NT2/D1 (cell line): ENCODE results near the gene PDGFRA.

Experiments used
- SUZ12 ChIP-seq: IDR thresholded peaks from 2 replicates; pipeline ENCODE4 v1.6.1; 2011; ENCODE audit not compliant: insufficient read length, insufficient read depth; ENCODE audit errors: extremely low read depth
- ZNF274 ChIP-seq: IDR thresholded peaks from 2 replicates; pipeline ENCODE4 v1.6.1; 2011; ENCODE audit warnings: mild to moderate bottlenecking, low read depth, low read length

GRCh38 chr4:54330896-54331295 lies 101.8 kb downstream of the PDGFRA start:
- TF ChIP-seq ZNF274 (no peak), SUZ12 (no peak)
